ENCODE results near the gene BARHL1.

DNA sequence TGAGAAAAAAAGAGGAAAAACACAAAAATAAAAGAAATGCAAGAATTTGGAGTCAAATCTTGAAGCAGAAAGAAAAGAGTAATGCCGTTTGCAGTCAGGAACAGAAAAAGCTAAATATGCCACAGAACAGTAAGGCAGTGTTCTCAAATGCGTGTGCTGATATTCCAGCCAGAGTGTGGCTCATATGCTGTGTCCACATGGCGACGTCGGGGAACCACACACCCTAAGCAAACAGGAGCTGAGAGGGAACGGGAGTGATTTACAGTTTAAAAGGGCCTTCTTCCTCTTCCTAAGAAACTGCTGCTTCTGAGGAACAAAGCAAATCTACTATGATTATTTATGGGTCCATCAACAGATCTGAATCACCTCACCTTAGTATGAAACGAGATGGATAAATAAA lies 44.7 kb downstream of the BARHL1 start:
- no peak for TF ChIP-seq SMAD4 (CRISPR knock-in tag; IDR thresholded peaks at IDR 0.05)
- no peak for TF ChIP-seq ATF1 (CRISPR knock-in tag; IDR thresholded peaks at IDR 0.05)
- TF ChIP-seq, protein P1, sequence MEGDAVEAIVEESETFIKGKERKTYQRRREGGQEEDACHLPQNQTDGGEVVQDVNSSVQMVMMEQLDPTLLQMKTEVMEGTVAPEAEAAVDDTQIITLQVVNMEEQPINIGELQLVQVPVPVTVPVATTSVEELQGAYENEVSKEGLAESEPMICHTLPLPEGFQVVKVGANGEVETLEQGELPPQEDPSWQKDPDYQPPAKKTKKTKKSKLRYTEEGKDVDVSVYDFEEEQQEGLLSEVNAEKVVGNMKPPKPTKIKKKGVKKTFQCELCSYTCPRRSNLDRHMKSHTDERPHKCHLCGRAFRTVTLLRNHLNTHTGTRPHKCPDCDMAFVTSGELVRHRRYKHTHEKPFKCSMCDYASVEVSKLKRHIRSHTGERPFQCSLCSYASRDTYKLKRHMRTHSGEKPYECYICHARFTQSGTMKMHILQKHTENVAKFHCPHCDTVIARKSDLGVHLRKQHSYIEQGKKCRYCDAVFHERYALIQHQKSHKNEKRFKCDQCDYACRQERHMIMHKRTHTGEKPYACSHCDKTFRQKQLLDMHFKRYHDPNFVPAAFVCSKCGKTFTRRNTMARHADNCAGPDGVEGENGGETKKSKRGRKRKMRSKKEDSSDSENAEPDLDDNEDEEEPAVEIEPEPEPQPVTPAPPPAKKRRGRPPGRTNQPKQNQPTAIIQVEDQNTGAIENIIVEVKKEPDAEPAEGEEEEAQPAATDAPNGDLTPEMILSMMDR (IDR thresholded peaks at IDR 0.05) = no peak
- TF ChIP-seq, protein P2, sequence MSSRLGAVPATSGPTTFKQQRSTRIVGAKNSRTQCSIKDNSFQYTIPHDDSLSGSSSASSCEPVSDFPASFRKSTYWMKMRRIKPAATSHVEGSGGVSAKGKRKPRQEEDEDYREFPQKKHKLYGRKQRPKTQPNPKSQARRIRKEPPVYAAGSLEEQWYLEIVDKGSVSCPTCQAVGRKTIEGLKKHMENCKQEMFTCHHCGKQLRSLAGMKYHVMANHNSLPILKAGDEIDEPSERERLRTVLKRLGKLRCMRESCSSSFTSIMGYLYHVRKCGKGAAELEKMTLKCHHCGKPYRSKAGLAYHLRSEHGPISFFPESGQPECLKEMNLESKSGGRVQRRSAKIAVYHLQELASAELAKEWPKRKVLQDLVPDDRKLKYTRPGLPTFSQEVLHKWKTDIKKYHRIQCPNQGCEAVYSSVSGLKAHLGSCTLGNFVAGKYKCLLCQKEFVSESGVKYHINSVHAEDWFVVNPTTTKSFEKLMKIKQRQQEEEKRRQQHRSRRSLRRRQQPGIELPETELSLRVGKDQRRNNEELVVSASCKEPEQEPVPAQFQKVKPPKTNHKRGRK (CRISPR knock-in tag; IDR thresholded peaks at IDR 0.05; ENCODE audit: borderline replicate concordance) = no peak
- TF ChIP-seq, protein P3, sequence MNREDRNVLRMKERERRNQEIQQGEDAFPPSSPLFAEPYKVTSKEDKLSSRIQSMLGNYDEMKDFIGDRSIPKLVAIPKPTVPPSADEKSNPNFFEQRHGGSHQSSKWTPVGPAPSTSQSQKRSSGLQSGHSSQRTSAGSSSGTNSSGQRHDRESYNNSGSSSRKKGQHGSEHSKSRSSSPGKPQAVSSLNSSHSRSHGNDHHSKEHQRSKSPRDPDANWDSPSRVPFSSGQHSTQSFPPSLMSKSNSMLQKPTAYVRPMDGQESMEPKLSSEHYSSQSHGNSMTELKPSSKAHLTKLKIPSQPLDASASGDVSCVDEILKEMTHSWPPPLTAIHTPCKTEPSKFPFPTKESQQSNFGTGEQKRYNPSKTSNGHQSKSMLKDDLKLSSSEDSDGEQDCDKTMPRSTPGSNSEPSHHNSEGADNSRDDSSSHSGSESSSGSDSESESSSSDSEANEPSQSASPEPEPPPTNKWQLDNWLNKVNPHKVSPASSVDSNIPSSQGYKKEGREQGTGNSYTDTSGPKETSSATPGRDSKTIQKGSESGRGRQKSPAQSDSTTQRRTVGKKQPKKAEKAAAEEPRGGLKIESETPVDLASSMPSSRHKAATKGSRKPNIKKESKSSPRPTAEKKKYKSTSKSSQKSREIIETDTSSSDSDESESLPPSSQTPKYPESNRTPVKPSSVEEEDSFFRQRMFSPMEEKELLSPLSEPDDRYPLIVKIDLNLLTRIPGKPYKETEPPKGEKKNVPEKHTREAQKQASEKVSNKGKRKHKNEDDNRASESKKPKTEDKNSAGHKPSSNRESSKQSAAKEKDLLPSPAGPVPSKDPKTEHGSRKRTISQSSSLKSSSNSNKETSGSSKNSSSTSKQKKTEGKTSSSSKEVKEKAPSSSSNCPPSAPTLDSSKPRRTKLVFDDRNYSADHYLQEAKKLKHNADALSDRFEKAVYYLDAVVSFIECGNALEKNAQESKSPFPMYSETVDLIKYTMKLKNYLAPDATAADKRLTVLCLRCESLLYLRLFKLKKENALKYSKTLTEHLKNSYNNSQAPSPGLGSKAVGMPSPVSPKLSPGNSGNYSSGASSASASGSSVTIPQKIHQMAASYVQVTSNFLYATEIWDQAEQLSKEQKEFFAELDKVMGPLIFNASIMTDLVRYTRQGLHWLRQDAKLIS (CRISPR knock-in tag; IDR thresholded peaks at IDR 0.05; ENCODE audit: borderline replicate concordance) = no peak
- no peak for TF ChIP-seq ETV6 (CRISPR knock-in tag; IDR thresholded peaks at IDR 0.05)
- TF ChIP-seq, protein P4, sequence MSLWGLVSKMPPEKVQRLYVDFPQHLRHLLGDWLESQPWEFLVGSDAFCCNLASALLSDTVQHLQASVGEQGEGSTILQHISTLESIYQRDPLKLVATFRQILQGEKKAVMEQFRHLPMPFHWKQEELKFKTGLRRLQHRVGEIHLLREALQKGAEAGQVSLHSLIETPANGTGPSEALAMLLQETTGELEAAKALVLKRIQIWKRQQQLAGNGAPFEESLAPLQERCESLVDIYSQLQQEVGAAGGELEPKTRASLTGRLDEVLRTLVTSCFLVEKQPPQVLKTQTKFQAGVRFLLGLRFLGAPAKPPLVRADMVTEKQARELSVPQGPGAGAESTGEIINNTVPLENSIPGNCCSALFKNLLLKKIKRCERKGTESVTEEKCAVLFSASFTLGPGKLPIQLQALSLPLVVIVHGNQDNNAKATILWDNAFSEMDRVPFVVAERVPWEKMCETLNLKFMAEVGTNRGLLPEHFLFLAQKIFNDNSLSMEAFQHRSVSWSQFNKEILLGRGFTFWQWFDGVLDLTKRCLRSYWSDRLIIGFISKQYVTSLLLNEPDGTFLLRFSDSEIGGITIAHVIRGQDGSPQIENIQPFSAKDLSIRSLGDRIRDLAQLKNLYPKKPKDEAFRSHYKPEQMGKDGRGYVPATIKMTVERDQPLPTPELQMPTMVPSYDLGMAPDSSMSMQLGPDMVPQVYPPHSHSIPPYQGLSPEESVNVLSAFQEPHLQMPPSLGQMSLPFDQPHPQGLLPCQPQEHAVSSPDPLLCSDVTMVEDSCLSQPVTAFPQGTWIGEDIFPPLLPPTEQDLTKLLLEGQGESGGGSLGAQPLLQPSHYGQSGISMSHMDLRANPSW (CRISPR knock-in tag; conservative IDR thresholded peaks at IDR 0.05; ENCODE audit: low read depth) = no peak
- TF ChIP-seq SMAD3 (CRISPR knock-in tag; IDR thresholded peaks at IDR 0.05; ENCODE audit: borderline replicate concordance) = no peak
- TF ChIP-seq ZNF121 (CRISPR knock-in tag; IDR thresholded peaks at IDR 0.05) = no peak

Data from WTC11 (cell line).